HepG2 (cell line): ENCODE results near the gene CFI. TPM values are rescaled to one million over a fixed set of nuclear protein-coding genes. Genes with fewer than 3 reads are reported as not detected.
A peak's percentile ranks its signal among the peaks of the same experiment; 100 is the strongest.

Source experiments
- DMAP1 ChIP-seq: IDR thresholded peaks from 2 replicates; pipeline ENCODE4 v1.6.1; 2016
- PHF20 ChIP-seq: sonication (generic); formaldehyde crosslinking; IDR thresholded peaks from 2 replicates; pipeline ENCODE4 v1.5.0; 2020; ENCODE audit warnings: mild to moderate bottlenecking, missing genetic modification reagents
- SNRNP70 ChIP-seq: fragments of 200-400 bp; formaldehyde crosslinking; IDR thresholded peaks from 2 replicates; pipeline ENCODE4 v1.6.1; 2017; ENCODE audit warnings: mild to moderate bottlenecking, low read depth, low read length, moderate library complexity
- SUZ12 ChIP-seq: fragments of 150-350 bp; IDR thresholded peaks from 2 replicates; pipeline ENCODE4 v1.6.1; 2014; ENCODE audit warnings: low read depth, low read length
- ZFP41 ChIP-seq: sonication (generic); formaldehyde crosslinking; IDR thresholded peaks from 2 replicates; pipeline ENCODE4 v1.4.0; 2020; ENCODE audit warnings: mild to moderate bottlenecking, missing genetic modification reagents, borderline replicate concordance
- ZNF180 ChIP-seq: sonication (generic); formaldehyde crosslinking; IDR thresholded peaks from 2 replicates; pipeline ENCODE4 v1.4.0; 2020; ENCODE audit warnings: low read depth, missing genetic modification reagents, borderline replicate concordance
- ZNF3 ChIP-seq: IDR thresholded peaks from 2 replicates; pipeline ENCODE4 v1.7.0; 2017; ENCODE audit warnings: inconsistent platforms
- ZNF382 ChIP-seq: sonication (generic); formaldehyde crosslinking; IDR thresholded peaks from 2 replicates; pipeline ENCODE4 v1.5.0; 2020; ENCODE audit warnings: missing genetic modification reagents, mild to moderate bottlenecking, borderline replicate concordance
- ZNF446 ChIP-seq: sonication (generic); formaldehyde crosslinking; IDR thresholded peaks from 2 replicates; pipeline ENCODE4 v1.5.0; 2020; ENCODE audit warnings: mild to moderate bottlenecking, missing genetic modification reagents
- ZNF496 ChIP-seq: sonication (generic); formaldehyde crosslinking; IDR thresholded peaks from 2 replicates; pipeline ENCODE4 v1.8.1; 2023; ENCODE audit warnings: mild to moderate bottlenecking, moderate library complexity, missing genetic modification reagents; ENCODE audit not compliant: insufficient replicate concordance
- ZNF547 ChIP-seq: sonication (generic); formaldehyde crosslinking; IDR thresholded peaks from 2 replicates; pipeline ENCODE4 v1.5.1; 2020; ENCODE audit warnings: mild to moderate bottlenecking, missing genetic modification reagents
- ZNF558 ChIP-seq: sonication (generic); formaldehyde crosslinking; IDR thresholded peaks from 2 replicates; pipeline ENCODE4 v1.9.0; 2022; ENCODE audit warnings: mild to moderate bottlenecking, missing genetic modification reagents, borderline replicate concordance
- ZNF883 ChIP-seq: sonication (generic); formaldehyde crosslinking; IDR thresholded peaks from 2 replicates; pipeline ENCODE4 v1.5.1; 2020; ENCODE audit warnings: mild to moderate bottlenecking, missing genetic modification reagents; ENCODE audit errors: not compliant biosample characterization
- polyA plus RNA-seq, 8 experiments: library from polyadenylated mRNA; depleted of rRNA in 3 of 8; stranded (reverse) in 7 of 8; unstranded in 1 of 8; fragments of >200 nt; fragmentation: Illumina TruSeq in 4 of 8; extraction: Trizol in 4 of 8; gene quantifications; 2 replicates each; pipeline versions ENCODE4 v1.2.1 to v1.2.3, GENCODE V29; 2011 to 2016; ENCODE audit warnings: low read depth in 4 of 8, missing spikeins in 1 of 8, mixed read lengths in 1 of 8; ENCODE audit not compliant: insufficient read depth in 1 of 8
- total RNA-seq, 5 experiments: library from RNA; depleted of rRNA; stranded (reverse); fragments of >200 nt; fragmentation: Illumina TruSeq; extraction: Trizol; gene quantifications; 2 replicates each; pipeline ENCODE4 v1.2.3, GENCODE V29; 2016; ENCODE audit warnings: low read depth in 1 of 5
- TF ChIP-seq, protein P1 (sequence below): sonication (generic); formaldehyde crosslinking; IDR thresholded peaks from 2 replicates; pipeline ENCODE4 v1.4.0; 2020; ENCODE audit warnings: missing genetic modification reagents, borderline replicate concordance
- TF ChIP-seq, protein P2 (sequence below): sonication (generic); formaldehyde crosslinking; IDR thresholded peaks from 2 replicates; pipeline ENCODE4 v1.5.0; 2020; ENCODE audit warnings: missing genetic modification reagents
- TF ChIP-seq, protein P3 (sequence below): sonication (generic); formaldehyde crosslinking; IDR thresholded peaks from 2 replicates; pipeline ENCODE4 v1.8.0; 2022; ENCODE audit warnings: missing genetic modification reagents, low read depth, mild to moderate bottlenecking, borderline replicate concordance
- TF ChIP-seq, protein P4 (sequence below): sonication (generic); formaldehyde crosslinking; IDR thresholded peaks from 2 replicates; pipeline ENCODE4 v1.5.1; 2020; ENCODE audit warnings: mild to moderate bottlenecking, missing genetic modification reagents, borderline replicate concordance

Gene CFI
- total and polyA plus RNA-seq, 2 of the 13 experiments (the other 11 are each of a cell fraction or from before 2014, with no cell fraction given), result 284 to 337 TPM

DNA sequence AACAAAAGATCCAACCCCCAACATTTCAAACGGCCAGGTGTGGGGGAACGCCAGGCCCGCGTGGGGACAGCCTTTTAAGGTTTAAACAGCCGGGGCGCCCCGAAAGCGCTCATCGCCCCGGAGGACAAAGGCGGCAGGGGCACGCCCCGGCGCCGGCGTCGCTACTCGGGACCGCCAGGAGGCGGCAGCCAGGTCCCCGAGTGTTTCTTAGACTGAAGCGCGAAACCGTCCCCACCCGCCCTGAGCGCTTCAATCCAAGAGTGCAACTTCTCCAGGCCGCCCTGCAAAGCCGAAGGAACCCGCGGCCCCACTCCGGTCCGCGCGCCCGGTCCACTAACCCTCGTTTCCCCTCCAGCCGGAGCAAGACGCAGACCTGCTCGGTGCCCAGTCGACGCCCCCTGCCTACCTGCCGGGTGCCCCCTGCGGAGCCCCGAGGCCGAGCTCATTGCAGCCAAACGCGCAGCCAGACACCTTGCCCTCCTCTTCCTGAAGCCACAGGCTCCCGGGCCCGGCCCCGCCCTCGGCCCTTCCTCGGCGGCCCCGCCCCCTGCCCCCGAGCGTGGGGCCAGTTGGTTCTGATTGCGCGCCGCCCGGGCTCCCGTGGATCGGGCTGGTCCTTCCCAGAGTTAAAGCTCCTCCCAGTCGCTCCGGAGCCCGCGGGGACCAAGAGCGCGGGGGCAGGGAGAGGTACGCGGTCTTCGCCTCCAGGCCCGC, 98.7 kb downstream of the CFI start, which contains the start of gene CASP6 (continued):
- TF ChIP-seq, protein P1, sequence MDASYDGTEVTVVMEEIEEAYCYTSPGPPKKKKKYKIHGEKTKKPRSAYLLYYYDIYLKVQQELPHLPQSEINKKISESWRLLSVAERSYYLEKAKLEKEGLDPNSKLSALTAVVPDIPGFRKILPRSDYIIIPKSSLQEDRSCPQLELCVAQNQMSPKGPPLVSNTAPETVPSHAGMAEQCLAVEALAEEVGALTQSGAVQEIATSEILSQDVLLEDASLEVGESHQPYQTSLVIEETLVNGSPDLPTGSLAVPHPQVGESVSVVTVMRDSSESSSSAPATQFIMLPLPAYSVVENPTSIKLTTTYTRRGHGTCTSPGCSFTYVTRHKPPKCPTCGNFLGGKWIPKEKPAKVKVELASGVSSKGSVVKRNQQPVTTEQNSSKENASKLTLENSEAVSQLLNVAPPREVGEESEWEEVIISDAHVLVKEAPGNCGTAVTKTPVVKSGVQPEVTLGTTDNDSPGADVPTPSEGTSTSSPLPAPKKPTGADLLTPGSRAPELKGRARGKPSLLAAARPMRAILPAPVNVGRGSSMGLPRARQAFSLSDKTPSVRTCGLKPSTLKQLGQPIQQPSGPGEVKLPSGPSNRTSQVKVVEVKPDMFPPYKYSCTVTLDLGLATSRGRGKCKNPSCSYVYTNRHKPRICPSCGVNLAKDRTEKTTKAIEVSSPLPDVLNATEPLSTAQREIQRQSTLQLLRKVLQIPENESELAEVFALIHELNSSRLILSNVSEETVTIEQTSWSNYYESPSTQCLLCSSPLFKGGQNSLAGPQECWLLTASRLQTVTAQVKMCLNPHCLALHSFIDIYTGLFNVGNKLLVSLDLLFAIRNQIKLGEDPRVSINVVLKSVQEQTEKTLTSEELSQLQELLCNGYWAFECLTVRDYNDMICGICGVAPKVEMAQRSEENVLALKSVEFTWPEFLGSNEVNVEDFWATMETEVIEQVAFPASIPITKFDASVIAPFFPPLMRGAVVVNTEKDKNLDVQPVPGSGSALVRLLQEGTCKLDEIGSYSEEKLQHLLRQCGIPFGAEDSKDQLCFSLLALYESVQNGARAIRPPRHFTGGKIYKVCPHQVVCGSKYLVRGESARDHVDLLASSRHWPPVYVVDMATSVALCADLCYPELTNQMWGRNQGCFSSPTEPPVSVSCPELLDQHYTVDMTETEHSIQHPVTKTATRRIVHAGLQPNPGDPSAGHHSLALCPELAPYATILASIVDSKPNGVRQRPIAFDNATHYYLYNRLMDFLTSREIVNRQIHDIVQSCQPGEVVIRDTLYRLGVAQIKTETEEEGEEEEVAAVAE, result no peak
- TF ChIP-seq ZNF883, result no peak
- TF ChIP-seq, protein P2, sequence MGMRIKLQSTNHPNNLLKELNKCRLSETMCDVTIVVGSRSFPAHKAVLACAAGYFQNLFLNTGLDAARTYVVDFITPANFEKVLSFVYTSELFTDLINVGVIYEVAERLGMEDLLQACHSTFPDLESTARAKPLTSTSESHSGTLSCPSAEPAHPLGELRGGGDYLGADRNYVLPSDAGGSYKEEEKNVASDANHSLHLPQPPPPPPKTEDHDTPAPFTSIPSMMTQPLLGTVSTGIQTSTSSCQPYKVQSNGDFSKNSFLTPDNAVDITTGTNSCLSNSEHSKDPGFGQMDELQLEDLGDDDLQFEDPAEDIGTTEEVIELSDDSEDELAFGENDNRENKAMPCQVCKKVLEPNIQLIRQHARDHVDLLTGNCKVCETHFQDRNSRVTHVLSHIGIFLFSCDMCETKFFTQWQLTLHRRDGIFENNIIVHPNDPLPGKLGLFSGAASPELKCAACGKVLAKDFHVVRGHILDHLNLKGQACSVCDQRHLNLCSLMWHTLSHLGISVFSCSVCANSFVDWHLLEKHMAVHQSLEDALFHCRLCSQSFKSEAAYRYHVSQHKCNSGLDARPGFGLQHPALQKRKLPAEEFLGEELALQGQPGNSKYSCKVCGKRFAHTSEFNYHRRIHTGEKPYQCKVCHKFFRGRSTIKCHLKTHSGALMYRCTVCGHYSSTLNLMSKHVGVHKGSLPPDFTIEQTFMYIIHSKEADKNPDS (CRISPR knock-in tag), result no peak
- TF ChIP-seq ZNF496 (CRISPR knock-in tag), result no peak
- no peak for TF ChIP-seq SUZ12
- no peak for TF ChIP-seq ZNF446
- TF ChIP-seq ZNF382 (CRISPR knock-in tag), result no peak
- no peak for TF ChIP-seq DMAP1 (CRISPR knock-in tag)
- no peak for TF ChIP-seq ZNF558 (CRISPR knock-in tag)
- TF ChIP-seq, protein P3, sequence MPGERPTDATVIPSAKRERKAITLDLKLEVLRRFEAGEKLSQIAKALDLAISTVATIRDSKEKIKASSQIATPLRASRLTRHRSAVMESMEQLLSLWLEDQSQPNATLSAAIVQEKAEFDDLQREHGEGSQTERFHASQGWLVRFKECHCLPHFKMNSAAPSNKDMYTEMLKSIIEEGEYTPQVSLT (CRISPR knock-in tag), result no peak
- TF ChIP-seq PHF20 (CRISPR knock-in tag), result no peak
- TF ChIP-seq ZNF3 (CRISPR knock-in tag), result no peak
- TF ChIP-seq ZFP41 (CRISPR knock-in tag), result no peak
- no peak for TF ChIP-seq ZNF180 (CRISPR knock-in tag)
- TF ChIP-seq ZNF547 (CRISPR knock-in tag), result 0 out of 2 replicates have a peak, but pooled peaks have one; percentile 31
- TF ChIP-seq SNRNP70, result no peak
- TF ChIP-seq, protein P4, sequence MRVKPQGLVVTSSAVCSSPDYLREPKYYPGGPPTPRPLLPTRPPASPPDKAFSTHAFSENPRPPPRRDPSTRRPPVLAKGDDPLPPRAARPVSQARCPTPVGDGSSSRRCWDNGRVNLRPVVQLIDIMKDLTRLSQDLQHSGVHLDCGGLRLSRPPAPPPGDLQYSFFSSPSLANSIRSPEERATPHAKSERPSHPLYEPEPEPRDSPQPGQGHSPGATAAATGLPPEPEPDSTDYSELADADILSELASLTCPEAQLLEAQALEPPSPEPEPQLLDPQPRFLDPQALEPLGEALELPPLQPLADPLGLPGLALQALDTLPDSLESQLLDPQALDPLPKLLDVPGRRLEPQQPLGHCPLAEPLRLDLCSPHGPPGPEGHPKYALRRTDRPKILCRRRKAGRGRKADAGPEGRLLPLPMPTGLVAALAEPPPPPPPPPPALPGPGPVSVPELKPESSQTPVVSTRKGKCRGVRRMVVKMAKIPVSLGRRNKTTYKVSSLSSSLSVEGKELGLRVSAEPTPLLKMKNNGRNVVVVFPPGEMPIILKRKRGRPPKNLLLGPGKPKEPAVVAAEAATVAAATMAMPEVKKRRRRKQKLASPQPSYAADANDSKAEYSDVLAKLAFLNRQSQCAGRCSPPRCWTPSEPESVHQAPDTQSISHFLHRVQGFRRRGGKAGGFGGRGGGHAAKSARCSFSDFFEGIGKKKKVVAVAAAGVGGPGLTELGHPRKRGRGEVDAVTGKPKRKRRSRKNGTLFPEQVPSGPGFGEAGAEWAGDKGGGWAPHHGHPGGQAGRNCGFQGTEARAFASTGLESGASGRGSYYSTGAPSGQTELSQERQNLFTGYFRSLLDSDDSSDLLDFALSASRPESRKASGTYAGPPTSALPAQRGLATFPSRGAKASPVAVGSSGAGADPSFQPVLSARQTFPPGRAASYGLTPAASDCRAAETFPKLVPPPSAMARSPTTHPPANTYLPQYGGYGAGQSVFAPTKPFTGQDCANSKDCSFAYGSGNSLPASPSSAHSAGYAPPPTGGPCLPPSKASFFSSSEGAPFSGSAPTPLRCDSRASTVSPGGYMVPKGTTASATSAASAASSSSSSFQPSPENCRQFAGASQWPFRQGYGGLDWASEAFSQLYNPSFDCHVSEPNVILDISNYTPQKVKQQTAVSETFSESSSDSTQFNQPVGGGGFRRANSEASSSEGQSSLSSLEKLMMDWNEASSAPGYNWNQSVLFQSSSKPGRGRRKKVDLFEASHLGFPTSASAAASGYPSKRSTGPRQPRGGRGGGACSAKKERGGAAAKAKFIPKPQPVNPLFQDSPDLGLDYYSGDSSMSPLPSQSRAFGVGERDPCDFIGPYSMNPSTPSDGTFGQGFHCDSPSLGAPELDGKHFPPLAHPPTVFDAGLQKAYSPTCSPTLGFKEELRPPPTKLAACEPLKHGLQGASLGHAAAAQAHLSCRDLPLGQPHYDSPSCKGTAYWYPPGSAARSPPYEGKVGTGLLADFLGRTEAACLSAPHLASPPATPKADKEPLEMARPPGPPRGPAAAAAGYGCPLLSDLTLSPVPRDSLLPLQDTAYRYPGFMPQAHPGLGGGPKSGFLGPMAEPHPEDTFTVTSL (CRISPR knock-in tag), result no peak
